ENCODE data around the gene CHD2.

DNA sequence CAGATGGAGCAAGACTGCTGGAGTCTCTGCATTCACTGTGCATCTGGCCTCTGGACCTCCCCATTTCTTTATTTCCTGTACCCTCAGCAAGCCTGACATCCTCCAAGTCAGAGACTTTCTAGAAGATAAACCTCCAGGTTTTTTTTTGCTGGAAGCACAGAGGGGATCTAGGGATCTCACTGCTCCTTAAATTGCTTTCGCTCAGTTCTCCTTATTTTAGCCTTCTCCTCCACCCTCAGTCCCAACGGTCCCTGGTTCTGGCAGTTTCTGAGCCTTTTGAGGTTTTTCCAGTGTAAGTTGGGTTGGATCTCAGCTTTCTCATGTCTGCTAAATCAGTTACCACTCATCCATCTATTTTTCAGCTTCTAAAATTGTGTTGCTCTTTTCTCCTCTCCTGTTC, 22.7 kb upstream of the CHD2 start:
- TF ChIP-seq ZFP30 (CRISPR knock-in tag; IDR thresholded peaks at IDR 0.05) (no peak), BACH2 (CRISPR knock-in tag; IDR thresholded peaks at IDR 0.05; ENCODE audit: borderline replicate concordance) (no peak), ZNF70 (CRISPR knock-in tag; IDR thresholded peaks at IDR 0.05) (no peak), ZFP3 (CRISPR knock-in tag; IDR thresholded peaks at IDR 0.05) (no peak), GLIS3 (CRISPR knock-in tag; IDR thresholded peaks at IDR 0.05) (no peak), ISL1 (CRISPR knock-in tag; IDR thresholded peaks at IDR 0.05) (no peak), OSR1 (CRISPR knock-in tag; IDR thresholded peaks at IDR 0.05) (no peak), ZNF565 (CRISPR knock-in tag; conservative IDR thresholded peaks at IDR 0.05; ENCODE audit: low read depth) (no peak), ZC3H10 (CRISPR knock-in tag; IDR thresholded peaks at IDR 0.05) (no peak), RARB (CRISPR knock-in tag; IDR thresholded peaks at IDR 0.05) (no peak), TCF4 (CRISPR knock-in tag; IDR thresholded peaks at IDR 0.05; ENCODE audit: borderline replicate concordance) (no peak)
- TF ChIP-seq, protein P1, sequence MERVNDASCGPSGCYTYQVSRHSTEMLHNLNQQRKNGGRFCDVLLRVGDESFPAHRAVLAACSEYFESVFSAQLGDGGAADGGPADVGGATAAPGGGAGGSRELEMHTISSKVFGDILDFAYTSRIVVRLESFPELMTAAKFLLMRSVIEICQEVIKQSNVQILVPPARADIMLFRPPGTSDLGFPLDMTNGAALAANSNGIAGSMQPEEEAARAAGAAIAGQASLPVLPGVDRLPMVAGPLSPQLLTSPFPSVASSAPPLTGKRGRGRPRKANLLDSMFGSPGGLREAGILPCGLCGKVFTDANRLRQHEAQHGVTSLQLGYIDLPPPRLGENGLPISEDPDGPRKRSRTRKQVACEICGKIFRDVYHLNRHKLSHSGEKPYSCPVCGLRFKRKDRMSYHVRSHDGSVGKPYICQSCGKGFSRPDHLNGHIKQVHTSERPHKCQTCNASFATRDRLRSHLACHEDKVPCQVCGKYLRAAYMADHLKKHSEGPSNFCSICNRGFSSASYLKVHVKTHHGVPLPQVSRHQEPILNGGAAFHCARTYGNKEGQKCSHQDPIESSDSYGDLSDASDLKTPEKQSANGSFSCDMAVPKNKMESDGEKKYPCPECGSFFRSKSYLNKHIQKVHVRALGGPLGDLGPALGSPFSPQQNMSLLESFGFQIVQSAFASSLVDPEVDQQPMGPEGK (CRISPR knock-in tag; IDR thresholded peaks at IDR 0.05; ENCODE audit: borderline replicate concordance), result no peak
